ENCODE measurements around the gene SASH1. TPM values are rescaled to one million over a fixed set of nuclear protein-coding genes. Genes with fewer than 3 reads are reported as not detected.

The SASH1 gene
- polyA plus RNA-seq, 1 donor from 2014 or later, result 7.0 TPM

DNA sequence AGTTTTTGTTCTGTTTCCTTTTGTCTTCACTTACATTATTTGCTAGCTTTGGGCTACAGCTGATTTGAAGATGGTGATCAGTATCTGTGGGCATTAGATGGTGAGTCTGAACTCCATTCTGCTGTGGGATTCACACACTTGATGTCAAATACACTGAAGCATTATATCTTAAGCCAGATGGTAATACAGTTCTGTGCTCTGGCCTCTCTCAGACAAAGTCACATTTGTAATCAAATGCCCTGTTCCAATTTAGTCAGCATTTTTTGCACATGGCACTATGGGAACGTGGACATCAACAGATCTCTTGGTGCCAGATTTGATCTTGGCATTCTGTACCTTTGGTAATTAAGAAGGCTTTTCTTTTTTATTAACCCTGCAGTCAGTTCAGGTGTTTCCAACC, 56.0 kb downstream of the SASH1 start:
- Histone ChIP-seq H3K9me3 (ENCODE audit: low read length) (no peaks in the 10 kb centered on the region), H3K79me2 (replicated peaks; ENCODE audit: insufficient read depth, low read length) (no peaks in the 10 kb centered on the region), H2AFZ (ENCODE audit: low read depth, low read length) (no peak overlapping the region), H3K27me3 (ENCODE audit: insufficient read depth, low read depth, low read length) (no peaks in the 10 kb centered on the region), H4K20me1 (ENCODE audit: insufficient read depth) (no peaks in the 10 kb centered on the region), H3K36me3 (ENCODE audit: insufficient read depth, low read length) (no peaks in the 10 kb centered on the region), H3F3A (ENCODE audit: insufficient read depth, low read length, poor library complexity, severe bottlenecking) (no peaks in the 10 kb centered on the region), H3K9me2 (ENCODE audit: insufficient read depth, low read length) (no peaks in the 10 kb centered on the region), H3K4me2 (ENCODE audit: low read length) (no peak overlapping the region), H3K9ac (ENCODE audit: low read length) (no peak overlapping the region), H3K27ac (ENCODE audit: low read length) (no peak overlapping the region), H3K4me3 (ENCODE audit: low read length) (no peak overlapping the region)
- no peak for TF ChIP-seq REST (IDR thresholded peaks at IDR 0.05; ENCODE audit: borderline replicate concordance)
- no peak for TF ChIP-seq POLR2AphosphoS5 (IDR thresholded peaks at IDR 0.05)
- TF ChIP-seq EP300 (conservative IDR thresholded peaks at IDR 0.05; ENCODE audit: poor library complexity, severe bottlenecking), result no peak
- no peak for TF ChIP-seq TAF1 (IDR thresholded peaks at IDR 0.05; ENCODE audit: low read depth)
- TF ChIP-seq CTCF (IDR thresholded peaks at IDR 0.05; ENCODE audit: poor library complexity, severe bottlenecking), result no peak
- TF ChIP-seq EZH2 (IDR thresholded peaks at IDR 0.05; ENCODE audit: borderline replicate concordance, insufficient read depth, low read length, poor library complexity, severe bottlenecking), result no peak
- no peak for TF ChIP-seq MXI1 (conservative IDR thresholded peaks at IDR 0.05; ENCODE audit: poor library complexity, severe bottlenecking)
- no peak for TF ChIP-seq RAD21 (conservative IDR thresholded peaks at IDR 0.05)
- no peak for TF ChIP-seq SMC3 (conservative IDR thresholded peaks at IDR 0.05; ENCODE audit: poor library complexity)

GRCh38 chr6:148401571-148401970, 58.9 kb downstream of the SASH1 start:
- no peaks in the 10 kb centered on the region for H3K36me3 ChIP-seq (ENCODE audit: insufficient read depth, low read length)
- no peaks in the 10 kb centered on the region for H3K27me3 ChIP-seq (ENCODE audit: insufficient read depth, low read depth, low read length)
- H3K9ac ChIP-seq (ENCODE audit: low read length), result no peak overlapping the region
- H3K9me2 ChIP-seq (ENCODE audit: insufficient read depth, low read length), result no peaks in the 10 kb centered on the region
- H3K4me2 ChIP-seq (ENCODE audit: low read length), result no peak overlapping the region
- no peaks in the 10 kb centered on the region for H3K79me2 ChIP-seq (replicated peaks; ENCODE audit: insufficient read depth, low read length)
- no peak overlapping the region for H3K27ac ChIP-seq (ENCODE audit: low read length)
- H4K20me1 ChIP-seq (ENCODE audit: insufficient read depth), result no peaks in the 10 kb centered on the region
- no peak for TF ChIP-seq EP300 (conservative IDR thresholded peaks at IDR 0.05; ENCODE audit: poor library complexity, severe bottlenecking)
- no peak for TF ChIP-seq MXI1 (conservative IDR thresholded peaks at IDR 0.05; ENCODE audit: poor library complexity, severe bottlenecking)
- TF ChIP-seq TAF1 (IDR thresholded peaks at IDR 0.05; ENCODE audit: low read depth), result no peak
- TF ChIP-seq SMC3 (conservative IDR thresholded peaks at IDR 0.05; ENCODE audit: poor library complexity), result no peak
- TF ChIP-seq CTCF (IDR thresholded peaks at IDR 0.05; ENCODE audit: poor library complexity, severe bottlenecking), result no peak
- no peaks in the 10 kb centered on the region for H3F3A ChIP-seq (ENCODE audit: insufficient read depth, low read length, poor library complexity, severe bottlenecking)
- no peaks in the 10 kb centered on the region for H3K9me3 ChIP-seq (ENCODE audit: low read length)
- no peak overlapping the region for H3K4me3 ChIP-seq (ENCODE audit: low read length)
- H2AFZ ChIP-seq (ENCODE audit: low read depth, low read length), result no peak overlapping the region

Measured in neural cell (in vitro differentiated cells).